Astrocyte of the spinal cord (primary cell): Measurements from ENCODE around the gene HOXC5.

Source experiments
- DNase-seq: peaks from one replicate; pipeline ENCODE4 v3.0.0; 2011; ENCODE audit warnings: low read depth, low spot score
- H3K4me3 ChIP-seq: 2 replicates; pipeline ENCODE4 v1.5.1; 2011; ENCODE audit warnings: low read depth, mild to moderate bottlenecking, low read length, moderate library complexity
- CTCF ChIP-seq: IDR thresholded peaks from 2 replicates; pipeline ENCODE4 v1.5.1; 2012; ENCODE audit warnings: low read depth, mild to moderate bottlenecking, low read length, inconsistent platforms
- in situ Hi-C: cut with HindIII; loops from 2 replicates; pipeline ENCODE4 v1.10.0; 2017; ENCODE audit warnings: low sequenced_read_pairs

The HOXC5 gene

GRCh38 chr12:54033980-54034784 lies 1.3 kb downstream of the HOXC5 start:
- no peak for TF ChIP-seq CTCF
- H3K4me3 ChIP-seq: peak overlapping the region; percentile 45
- DNase-seq: peak; percentile 80
- in situ Hi-C loops: no loop called here

- peak overlapping the region; percentile 45 for H3K4me3 ChIP-seq
- DNase-seq: no peak
- in situ Hi-C loops: no loop called here
- no peak for TF ChIP-seq CTCF
Measured at GRCh38 chr12:54034785-54035310, 2.0 kb downstream of the HOXC5 start.

- in situ Hi-C loops: no loop called here
- DNase-seq: no peak
- no peak for TF ChIP-seq CTCF
Measured at GRCh38 chr12:54035568-54036264, 2.9 kb downstream of the HOXC5 start.

DNA sequence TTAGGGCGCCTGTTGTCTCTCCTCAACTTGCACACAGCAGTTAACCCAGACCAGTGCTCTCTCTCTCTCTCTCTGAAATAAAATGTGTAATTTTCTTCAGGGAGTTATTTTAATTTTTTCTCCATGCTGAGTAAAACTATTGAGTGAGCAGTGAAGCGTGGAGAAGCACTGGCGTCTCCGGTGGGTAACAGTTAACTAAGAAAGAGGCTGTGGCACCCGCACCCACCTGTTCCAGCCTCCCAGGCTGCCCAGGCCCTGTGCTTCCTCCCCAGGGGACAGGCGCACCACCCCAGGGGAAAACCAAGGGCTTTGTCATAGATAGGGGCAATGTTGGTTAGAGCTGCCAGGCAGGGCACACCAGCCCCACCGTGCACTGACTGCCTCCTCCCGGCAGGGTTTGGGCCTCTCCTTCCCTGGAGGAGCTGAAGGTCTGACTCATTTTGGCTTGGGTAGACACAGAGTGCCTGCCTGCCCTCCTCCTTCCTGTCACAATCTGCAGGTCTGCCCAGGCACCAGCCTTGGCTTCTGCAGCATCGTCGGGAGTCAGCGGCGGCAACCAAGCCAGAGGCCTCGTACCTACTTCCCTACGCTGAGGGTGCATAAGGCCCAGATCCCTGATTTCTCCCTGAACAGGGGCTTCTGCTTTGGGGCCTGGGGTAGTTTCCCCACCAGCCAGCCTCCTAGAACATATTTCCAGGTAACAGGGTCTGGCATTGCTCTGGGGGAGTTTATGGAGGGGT lies 3.9 kb downstream of the HOXC5 start:
- in situ Hi-C loops: no loop called here
- no peak for DNase-seq
- H3K4me3 ChIP-seq: no peak overlapping the region
- peak; percentile 32 for TF ChIP-seq CTCF

More at GRCh38 chr12:54035568-54036264, 2.9 kb downstream of the HOXC5 start:
- no peak overlapping the region for H3K4me3 ChIP-seq

- DNase-seq: no peak
- no peak for TF ChIP-seq CTCF
- in situ Hi-C loops: no loop called here
- no peak overlapping the region for H3K4me3 ChIP-seq
Measured at GRCh38 chr12:54037360-54038283, 4.8 kb downstream of the HOXC5 start.
